H1 (cell line): ENCODE results near the gene TBX5. TPM values are rescaled to one million over a fixed set of nuclear protein-coding genes. Genes with fewer than 3 reads are reported as not detected.

Experiments
- CTCF ChIA-PET: fragments of 300-600 bp; sonication (Branson Sonifier 250); formaldehyde crosslinking; loops from one replicate; lab custom pipeline; 2021; ENCODE audit not compliant: partially characterized antibody; lab: Charles Lee
- POLR2A ChIA-PET: fragments of 300-600 bp; sonication (Branson Sonifier 250); formaldehyde crosslinking; loops from one replicate; lab custom pipeline; 2021; ENCODE audit warnings: inconsistent platforms; ENCODE audit not compliant: partially characterized antibody; lab: Charles Lee
- DNase-seq, 2 experiments: peaks; one replicate each; pipeline versions ENCODE4 v3.0.0 to v3.0.0-alpha.2; 2010 to 2022; ENCODE audit warnings: low spot score in 2 of 2, low read depth in 1 of 2, mixed read lengths in 1 of 2
- FAIRE-seq: peaks from 2 replicates; lab custom pipeline; 2011; peaks lifted over from hg19 to GRCh38; lab: Jason Lieb, UNC
- H2AFZ ChIP-seq: 2 replicates; pipeline ENCODE4 v1.8.1; 2012; ENCODE audit warnings: low read length, inconsistent platforms
- H2AK5ac ChIP-seq: 2 replicates; pipeline ENCODE4 v1.6.1; 2013; ENCODE audit warnings: low read depth, low read length
- H2BK120ac ChIP-seq: replicated peaks from 2 replicates; pipeline ENCODE3; 2013; ENCODE audit warnings: low read depth, low read length, inconsistent platforms
- H2BK12ac ChIP-seq: 2 replicates; pipeline ENCODE4 v1.6.1; 2013; ENCODE audit warnings: low read depth, low read length
- H2BK15ac ChIP-seq: 2 replicates; pipeline ENCODE4 v1.6.1; 2013; ENCODE audit warnings: low read length
- H2BK20ac ChIP-seq: 2 replicates; pipeline ENCODE4 v1.6.1; 2013; ENCODE audit warnings: low read length
- H2BK5ac ChIP-seq: 2 replicates; pipeline ENCODE4 v1.6.1; 2013; ENCODE audit warnings: low read depth, low read length
- H3K14ac ChIP-seq: 2 replicates; pipeline ENCODE4 v1.6.1; 2013; ENCODE audit warnings: inconsistent platforms; ENCODE audit not compliant: insufficient read length
- H3K18ac ChIP-seq: 2 replicates; pipeline ENCODE4 v1.6.1; 2013; ENCODE audit warnings: low read length; ENCODE audit errors: extremely low read depth
- H3K23ac ChIP-seq: 2 replicates; pipeline ENCODE4 v1.6.1; 2013; ENCODE audit warnings: inconsistent platforms; ENCODE audit not compliant: insufficient read length
- H3K23me2 ChIP-seq: 2 replicates; pipeline ENCODE4 v1.6.1; 2013; ENCODE audit warnings: low read depth, low read length
- H3K27ac ChIP-seq: 2 replicates; pipeline ENCODE4 v1.6.1; 2011; ENCODE audit warnings: low read depth, low read length, inconsistent platforms
- H3K27me3 ChIP-seq, 4 experiments: replicated peaks in 1 of 4; 1 replicate in 1 of 4; 2 replicates in 3 of 4; pipeline versions ENCODE4 v1.6.1 to v1.8.1; 2011 to 2013; ENCODE audit warnings: low read length in 3 of 4, mild to moderate bottlenecking in 3 of 4, inconsistent platforms in 2 of 4, mixed read lengths in 2 of 4, moderate library complexity in 1 of 4; ENCODE audit not compliant: control insufficient read depth in 3 of 4, insufficient read depth in 3 of 4; ENCODE audit errors: extremely low read depth in 1 of 4
- H3K36me3 ChIP-seq, 4 experiments: 2 replicates each; pipeline versions ENCODE4 v1.6.1 to v1.8.1; 2011 to 2013; ENCODE audit warnings: mild to moderate bottlenecking in 4 of 4, low read length in 3 of 4, moderate library complexity in 2 of 4, control low read depth in 1 of 4, inconsistent platforms in 1 of 4; ENCODE audit not compliant: insufficient read depth in 4 of 4, control insufficient read depth in 2 of 4
- H3K4ac ChIP-seq: replicated peaks from 2 replicates; pipeline ENCODE3; 2013; ENCODE audit warnings: low read length, low read depth, mixed read lengths, inconsistent platforms; ENCODE audit not compliant: insufficient read length
- H3K4me1 ChIP-seq, 4 experiments: replicated peaks in 1 of 4; 1 replicate in 1 of 4; 2 replicates in 3 of 4; pipeline versions ENCODE4 v1.6.1 to v1.8.1; 2011 to 2013; ENCODE audit warnings: low read length in 3 of 4, inconsistent platforms in 2 of 4, mixed read lengths in 1 of 4; ENCODE audit not compliant: insufficient read depth in 4 of 4, control insufficient read depth in 3 of 4
- H3K4me2 ChIP-seq, 2 experiments: 2 replicates each; pipeline versions ENCODE4 v1.6.1 to v1.8.1; 2011 to 2013; ENCODE audit warnings: low read depth in 2 of 2, low read length in 2 of 2, control low read depth in 1 of 2, inconsistent platforms in 1 of 2, mild to moderate bottlenecking in 1 of 2; ENCODE audit not compliant: insufficient read depth in 1 of 2
- H3K4me3 ChIP-seq, 4 experiments: fragments of 200-600, 300-600 bp in 1 of 4; sonication (generic), shearing (Covaris generic), sonication (Bioruptor Twin) in 1 of 4; 2 replicates each; pipeline versions ENCODE4 v1.5.1 to v1.8.1; 2011 to 2016; ENCODE audit warnings: low read length in 4 of 4, low read depth in 3 of 4, control low read depth in 2 of 4, inconsistent platforms in 2 of 4, mild to moderate bottlenecking in 2 of 4, mixed read lengths in 1 of 4, moderate library complexity in 1 of 4; ENCODE audit not compliant: insufficient read depth in 2 of 4; ENCODE audit errors: extremely low read depth in 1 of 4
- H3K56ac ChIP-seq: replicated peaks from 2 replicates; pipeline ENCODE3; 2013; ENCODE audit warnings: low read depth, mild to moderate bottlenecking, mixed read lengths, low read length, inconsistent platforms; ENCODE audit not compliant: insufficient read length
- H3K79me1 ChIP-seq: 2 replicates; pipeline ENCODE4 v1.6.1; 2013; ENCODE audit warnings: low read depth, low read length, control low read depth
- H3K79me2 ChIP-seq, 2 experiments: 2 replicates each; pipeline versions ENCODE4 v1.6.1 to v1.8.1; 2012 to 2013; ENCODE audit warnings: low read length in 2 of 2, mild to moderate bottlenecking in 2 of 2, inconsistent platforms in 1 of 2; ENCODE audit not compliant: insufficient read depth in 2 of 2, control insufficient read depth in 1 of 2
- H3K9ac ChIP-seq, 4 experiments: replicated peaks in 1 of 4; 1 replicate in 1 of 4; 2 replicates in 3 of 4; pipeline versions ENCODE4 v1.6.1 to v1.8.1; 2011 to 2013; ENCODE audit warnings: low read depth in 3 of 4, low read length in 3 of 4, control low read depth in 2 of 4, mild to moderate bottlenecking in 2 of 4, moderate library complexity in 2 of 4, inconsistent platforms in 1 of 4; ENCODE audit errors: extremely low read depth in 1 of 4
- H3K9me3 ChIP-seq, 2 experiments: 2 replicates each; pipeline versions ENCODE4 v1.6.1 to v1.8.1; 2012 to 2013; ENCODE audit warnings: mild to moderate bottlenecking in 2 of 2, moderate library complexity in 2 of 2, control low read depth in 1 of 2, inconsistent platforms in 1 of 2, low read depth in 1 of 2, low read length in 1 of 2, mixed read lengths in 1 of 2; ENCODE audit not compliant: insufficient read depth in 2 of 2
- H4K20me1 ChIP-seq, 2 experiments: replicated peaks in 1 of 2; 2 replicates each; pipeline versions ENCODE3 to v1.8.1; 2011 to 2013; ENCODE audit warnings: inconsistent platforms in 2 of 2, low read length in 2 of 2, mild to moderate bottlenecking in 1 of 2; ENCODE audit not compliant: insufficient read depth in 2 of 2, control insufficient read depth in 1 of 2
- H4K5ac ChIP-seq: 2 replicates; pipeline ENCODE4 v1.6.1; 2013; ENCODE audit warnings: low read length, low read depth, mixed read lengths, inconsistent platforms; ENCODE audit not compliant: insufficient read length
- H4K8ac ChIP-seq: 2 replicates; pipeline ENCODE4 v1.8.0; 2013; ENCODE audit warnings: mild to moderate bottlenecking, moderate library complexity, low read length, inconsistent platforms; ENCODE audit not compliant: insufficient read depth; ENCODE audit errors: extremely low read depth
- H4K91ac ChIP-seq: replicated peaks from 2 replicates; pipeline ENCODE3; 2013; ENCODE audit warnings: low read length, mixed read lengths, inconsistent platforms; ENCODE audit not compliant: insufficient read length
- EZH2 ChIP-seq: fragments of 200-600 bp; sonication (generic); IDR thresholded peaks from 2 replicates; pipeline ENCODE4 v1.7.1; 2012; ENCODE audit warnings: low read depth, mild to moderate bottlenecking, moderate library complexity, low read length, inconsistent platforms; ENCODE audit not compliant: severe bottlenecking
- RNF2 ChIP-seq: fragments of 200-900, 300-1000 bp; sonication (generic); IDR thresholded peaks from 2 replicates; pipeline ENCODE4 v1.7.1; 2016; ENCODE audit warnings: borderline replicate concordance, low read depth, mild to moderate bottlenecking, antibody characterized with exemption, low read length; ENCODE audit not compliant: poor library complexity, severe bottlenecking; ENCODE audit errors: missing control alignments
- RXRA ChIP-seq: IDR thresholded peaks from 2 replicates; pipeline ENCODE4 v1.6.1; 2011; ENCODE audit warnings: low read depth, mild to moderate bottlenecking, low read length, moderate library complexity; ENCODE audit not compliant: insufficient read depth
- SP1 ChIP-seq: IDR thresholded peaks from 2 replicates; pipeline ENCODE4 v1.6.1; 2011; ENCODE audit warnings: low read depth, low read length
- SUZ12 ChIP-seq: fragments of 200-600 bp; sonication (generic); IDR thresholded peaks from 2 replicates; pipeline ENCODE4 v1.6.1; 2012; ENCODE audit warnings: mild to moderate bottlenecking, inconsistent platforms, low read length, moderate library complexity, mixed read lengths
- TAF7 ChIP-seq: optimal IDR thresholded peaks from 2 replicates; pipeline ENCODE3; 2011; ENCODE audit warnings: low read depth, mild to moderate bottlenecking, inconsistent platforms, low read length, moderate library complexity, borderline replicate concordance
- TCF12 ChIP-seq: IDR thresholded peaks from 2 replicates; pipeline ENCODE4 v1.6.1; 2011; ENCODE audit warnings: low read depth, mild to moderate bottlenecking, low read length
- WGBS, 2 experiments: shearing (Covaris generic) in 1 of 2; methylation state at CpG; one replicate each; pipeline versions ENCODE4 v1.1.6 to v1.1.7; 2013 to 2015; ENCODE audit warnings: low lambda C conversion rate in 2 of 2, mixed read lengths in 2 of 2, inconsistent platforms in 1 of 2, low coverage in 1 of 2, missing lambda C conversion rate in 1 of 2; ENCODE audit not compliant: insufficient replicate concordance in 2 of 2, insufficient coverage in 1 of 2, insufficient read length in 1 of 2; ENCODE audit errors: extremely low coverage in 1 of 2, missing lambda C conversion rate in 1 of 2; 5-methylcytosine and 5-hydroxymethylcytosine counted together
- polyA plus RNA-seq, 7 experiments: library from polyadenylated mRNA; depleted of rRNA in 3 of 7; stranded (reverse) in 5 of 7; unstranded in 2 of 7; fragments of >200 nt in 5 of 7; fragments of 200-250 nt in 2 of 7; gene quantifications; 1 replicate in 5 of 7; 2 replicates in 1 of 7; 4 replicates in 1 of 7; pipeline versions ENCODE4 v1.2.1 to v1.2.3, GENCODE V29; 2011 to 2013; ENCODE audit warnings: missing spikeins in 2 of 7, mixed read lengths in 2 of 7
- total RNA-seq: library from RNA; stranded (reverse); fragmentation: NEBNext Ultra II Directional; extraction: Animal tissue kit (Norgen Biotek cat#: 25700); gene quantifications from 2 replicates; pipeline ENCODE4 v1.2.1, GENCODE V29; 2021

TBX5 gene
- total and polyA plus RNA-seq, 2 of the 8 experiments (the other 6 are each of a cell fraction or from before 2014, with no cell fraction given): 0.05 TPM; not detected in 1

DNA sequence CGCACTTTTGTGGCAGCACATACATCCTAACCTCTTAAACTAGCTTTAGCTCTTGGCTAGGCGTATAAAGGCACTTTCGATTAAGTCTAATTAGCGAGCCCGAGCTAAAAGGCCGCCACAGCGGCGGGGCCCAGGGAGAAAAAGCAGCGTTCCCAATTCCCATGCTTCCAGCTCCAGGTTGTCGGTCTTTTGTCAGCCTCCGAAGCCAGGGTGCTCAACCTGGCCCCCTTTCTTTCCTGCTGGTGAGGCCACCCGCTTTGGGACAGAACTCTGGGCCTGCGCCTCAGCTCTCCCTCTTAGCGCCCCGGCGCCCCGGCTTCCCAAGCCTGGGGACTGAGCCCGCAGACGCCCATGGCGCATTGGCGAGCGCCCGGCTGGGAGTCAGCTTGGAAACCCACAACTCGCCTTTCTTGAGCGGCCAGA is 33.3 kb upstream of the TBX5 start:
- POLR2A ChIA-PET: interaction anchor here (1.0 to 1.3 kb wide), 2 partner anchors 22 to 30 kb away, joined by 4 to 5 read pairs; no protein-coding TSS in a partner anchor
- Histone ChIP-seq H2BK20ac (no peak overlapping the region), H3K56ac (no peak overlapping the region), H3K36me3 (peaks cover 0 to 7% (median 0%) of the 10 kb centered on the region in 4 experiments; a peak in 2 of 8 replicates), H3K9me3 (0 out of 4 replicates have a peak, but pooled peaks cover 0 to 5% of the 10 kb centered on the region in 2 experiments), H3K4me2 (peak overlapping the region; percentile 35 to 64), H3K14ac (no peak overlapping the region), H4K8ac (no peak overlapping the region), H3K27me3 (peaks cover 77 to 91% (median 87%) of the 10 kb centered on the region in 4 experiments), H3K79me2 (no peaks in the 10 kb centered on the region), H3K4ac (no peak overlapping the region), H4K91ac (no peak overlapping the region), H3K4me3 (peak overlapping the region in 2 of 4 experiments; percentile 19 to 47; a peak in 2 of 8 replicates), H2BK12ac (no peak overlapping the region), H3K23ac (no peak overlapping the region), H2AK5ac (no peak overlapping the region), H3K23me2 (no peaks in the 10 kb centered on the region), H2BK120ac (no peak overlapping the region), H3K9ac (no peak overlapping the region), H4K20me1 (peaks cover 18 to 30% of the 10 kb centered on the region in 2 experiments), H3K18ac (no peak overlapping the region), H3K4me1 (peaks cover 6 to 19% (median 9%) of the 10 kb centered on the region in 4 experiments; a peak in 5 of 7 replicates), H2AFZ (no peak overlapping the region), H3K27ac (no peak overlapping the region), H3K79me1 (no peaks in the 10 kb centered on the region), H2BK5ac (no peak overlapping the region), H4K5ac (no peak overlapping the region), H2BK15ac (no peak overlapping the region)
- WGBS, 2 experiments: 3% methylated on average over 25 of the region's 25 CpGs; no CpG with 5 or more reads in 1 of the 2 experiments
- DNase-seq (peak in 1 of 2 experiments; percentile 64), FAIRE-seq (no peak)
- no peak for TF ChIP-seq TCF12
- TF ChIP-seq EZH2: peak; percentile 79
- TF ChIP-seq TAF7: no peak
- peak; percentile 90 for TF ChIP-seq RNF2
- TF ChIP-seq SUZ12: peak; percentile 95
- TF ChIP-seq RXRA: no peak
- TF ChIP-seq SP1: no peak
- CTCF ChIA-PET: interaction anchor here (0.8 to 1.6 kb wide), 11 partner anchors 8 to 458 kb away, joined by 3 to 5 read pairs (median 3); no protein-coding TSS in a partner anchor
